ENCODE measurements around the gene CSNK1G1.
"Not testable (repeated sequence)": the region's sequence is repeated elsewhere in the genome, so short reads cannot be mapped to it uniquely, and the experiment has no call there.

CSNK1G1 gene

DNA sequence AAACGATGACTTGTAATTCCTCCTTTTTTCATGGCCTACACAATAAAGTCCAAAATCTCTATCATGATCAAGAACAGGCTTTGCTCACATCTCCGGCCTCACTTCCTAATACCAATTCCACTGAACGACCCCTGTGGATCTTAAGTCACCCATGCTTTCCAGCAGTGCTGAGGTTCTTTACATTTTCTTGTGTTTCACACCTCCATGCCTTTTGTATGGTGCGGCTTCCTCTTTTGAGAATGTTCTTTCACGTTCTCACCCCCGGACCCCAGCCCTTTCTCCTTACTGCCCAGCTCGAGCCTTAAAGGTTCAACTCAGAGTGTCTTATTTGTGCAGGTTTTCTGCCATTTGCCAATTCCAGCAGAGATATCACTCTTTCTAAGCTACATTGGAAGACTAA, 70.1 kb downstream of the CSNK1G1 start:
- DNase-seq = no peak

DNA sequence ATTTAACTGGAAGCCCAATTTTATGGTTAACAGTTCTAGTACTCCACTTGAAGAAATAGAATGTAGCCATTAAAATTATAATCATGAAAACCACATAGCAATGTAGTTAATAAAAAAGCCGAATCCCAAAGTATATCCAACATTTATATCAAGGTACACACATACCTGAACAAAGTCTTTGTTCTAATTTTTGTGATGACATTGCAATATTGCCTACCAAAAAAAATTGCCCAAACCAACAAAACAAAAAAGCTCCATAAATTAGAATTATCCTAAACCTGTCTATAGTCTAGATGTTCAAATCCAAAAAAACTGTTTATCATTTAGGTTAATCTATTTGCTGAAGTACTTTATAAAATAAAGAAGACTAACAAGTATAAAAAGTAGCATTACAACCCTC, 70.8 kb downstream of the CSNK1G1 start:
- DNase-seq = no peak

DNA sequence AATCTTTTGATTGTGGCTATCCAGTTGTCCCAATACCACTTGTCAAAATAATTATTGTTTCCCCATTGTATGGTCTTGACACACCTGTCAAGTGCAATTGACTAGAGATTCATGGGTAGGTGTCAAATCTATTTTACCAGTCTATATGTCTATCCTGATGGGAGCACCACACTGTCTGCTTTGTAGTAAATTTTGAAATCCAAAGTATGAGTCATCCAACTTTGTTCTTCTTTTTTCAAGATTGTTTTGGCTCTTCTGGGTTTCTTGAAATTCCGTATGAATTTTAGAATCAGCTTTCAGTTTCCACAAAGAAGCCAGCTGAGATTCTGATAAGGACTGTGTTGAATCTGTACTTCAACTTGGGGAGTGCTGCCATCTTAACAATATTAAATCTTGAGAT, 71.9 kb downstream of the CSNK1G1 start:
- no peak for DNase-seq

DNA sequence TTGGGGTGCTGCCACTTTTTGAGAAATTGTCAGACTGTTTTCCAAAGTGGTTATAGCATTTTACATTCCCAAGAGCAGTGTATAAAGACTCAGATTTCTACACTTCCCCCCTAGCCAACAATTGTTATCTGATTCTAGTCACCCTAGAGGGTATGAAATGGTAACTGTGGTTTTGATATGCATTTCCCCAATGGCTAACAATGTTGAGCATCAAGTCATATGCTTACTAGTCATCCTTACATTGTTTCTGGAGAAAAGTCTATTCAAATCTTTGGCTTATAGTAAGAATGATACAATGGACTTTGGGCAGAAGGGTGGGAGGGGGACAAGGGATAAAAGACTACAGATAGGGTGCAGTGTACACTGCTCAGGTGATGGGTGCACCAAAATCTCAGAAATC, 73.3 kb downstream of the CSNK1G1 start:
- no peak for DNase-seq

DNA sequence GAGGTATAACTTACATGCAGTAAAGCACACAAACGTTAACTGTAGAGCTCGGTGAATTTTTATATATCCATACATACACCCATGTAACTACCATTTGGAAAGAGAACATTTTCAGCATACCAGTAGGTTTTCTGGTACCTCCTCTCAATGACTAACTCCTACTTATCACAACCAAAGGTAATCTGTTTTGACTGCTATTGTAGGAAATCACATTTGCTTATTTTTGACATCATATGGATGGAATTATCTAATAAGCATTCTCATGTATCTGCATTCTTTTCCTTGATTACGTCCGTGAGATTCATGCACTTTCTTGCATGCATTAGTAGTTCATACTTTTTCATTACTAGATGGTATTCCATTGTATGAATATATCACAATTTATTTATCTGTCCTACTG, 76.8 kb downstream of the CSNK1G1 start:
- DNase-seq = no peak

DNA sequence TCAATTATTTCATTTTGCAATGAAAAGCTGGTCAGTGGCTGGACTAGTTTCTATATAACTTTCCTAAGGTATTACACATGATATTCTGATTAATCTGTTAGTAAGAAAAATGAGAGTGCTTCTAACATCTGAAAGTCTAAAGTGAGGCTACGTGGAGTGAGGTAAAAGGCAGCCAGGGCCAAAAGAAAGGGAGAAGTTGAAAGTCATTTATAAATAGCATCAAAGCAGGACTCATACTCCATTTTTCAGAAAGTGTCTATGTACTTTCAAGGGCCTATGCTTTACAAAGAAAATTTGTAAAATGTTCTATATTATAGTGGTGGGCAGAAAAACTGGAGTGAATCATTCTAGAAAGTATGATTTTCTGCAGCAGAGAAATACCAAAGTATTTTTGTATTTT, 80.0 kb downstream of the CSNK1G1 start:
- DNase-seq = no peak

DNA sequence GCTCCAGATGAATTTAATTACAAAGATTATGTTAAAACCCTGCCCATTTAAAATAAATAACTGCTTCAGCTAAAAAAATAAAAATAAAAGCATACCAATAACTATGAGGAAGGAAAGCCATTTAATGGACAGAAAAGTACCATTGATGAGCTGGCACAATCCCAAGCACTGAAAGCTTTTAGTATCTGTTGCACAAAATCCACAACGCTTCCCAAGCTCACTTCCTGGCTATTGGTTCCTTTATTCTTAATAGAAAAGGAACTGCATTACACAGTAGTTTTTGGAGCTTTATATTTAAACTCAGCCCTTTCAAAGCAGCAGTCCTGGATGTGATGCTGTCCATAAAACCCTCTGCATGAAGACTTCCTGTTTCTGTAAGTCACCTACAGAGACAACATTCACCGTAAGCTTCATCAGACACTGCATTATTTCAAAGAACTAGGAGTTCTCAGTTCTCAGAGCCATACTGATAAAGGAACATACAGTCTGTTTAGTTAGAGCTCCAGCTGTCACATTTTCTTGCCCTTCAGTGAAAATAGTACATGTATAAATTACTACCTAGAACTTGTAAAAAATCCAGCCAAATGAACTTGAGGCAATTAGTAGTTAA, 81.5 kb downstream of the CSNK1G1 start:
- DNase-seq = no peak

DNA sequence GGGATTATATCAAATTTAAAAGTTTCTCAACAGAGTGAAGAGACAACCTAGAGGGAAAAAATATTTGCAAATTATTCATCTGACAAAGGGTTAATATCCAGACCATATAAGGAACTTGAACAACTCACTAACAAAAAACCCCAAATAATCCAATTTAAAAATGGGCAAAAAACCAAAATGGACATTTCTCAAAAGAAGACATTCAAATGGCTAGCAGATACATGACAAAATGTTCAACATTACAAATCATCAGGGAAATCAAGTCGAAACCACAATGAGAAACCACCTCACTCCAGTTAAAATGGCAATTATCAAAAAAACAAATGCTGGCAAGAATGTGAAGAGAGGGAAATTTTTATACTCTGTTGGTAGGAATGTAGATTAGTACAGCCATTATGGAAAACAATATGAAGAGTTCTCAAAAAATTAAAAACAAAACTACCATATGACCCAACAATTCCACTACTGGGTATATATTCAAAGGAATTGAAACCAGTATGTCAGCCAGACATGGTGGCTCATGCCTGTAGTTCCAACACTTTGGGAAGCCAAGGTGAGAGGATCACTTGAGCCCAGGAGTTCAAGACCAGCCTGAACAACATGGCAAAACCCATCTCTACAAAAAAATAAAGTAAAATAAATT, 88.5 kb downstream of the CSNK1G1 start:
- no peak for DNase-seq

DNA sequence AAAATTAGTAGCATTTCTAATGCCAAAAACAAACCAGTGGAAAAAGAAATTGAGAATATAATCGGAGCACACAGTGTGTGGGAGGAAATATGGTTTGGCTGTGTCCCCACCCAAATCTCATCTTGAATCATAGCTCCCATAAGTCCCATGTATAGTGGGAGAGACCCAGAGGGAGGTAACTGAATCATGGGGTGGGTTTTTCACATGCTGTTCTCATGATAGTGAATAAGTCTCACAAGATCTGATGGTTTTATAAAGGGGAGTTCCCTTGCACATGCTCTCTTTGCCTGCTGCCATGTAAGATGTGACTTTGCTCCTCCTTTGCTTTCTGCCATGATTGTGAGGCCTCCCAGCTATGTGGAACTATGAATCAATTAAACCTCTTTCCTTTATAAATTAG, 90.8 kb downstream of the CSNK1G1 start:
- not testable (repeated sequence) for DNase-seq

DNA sequence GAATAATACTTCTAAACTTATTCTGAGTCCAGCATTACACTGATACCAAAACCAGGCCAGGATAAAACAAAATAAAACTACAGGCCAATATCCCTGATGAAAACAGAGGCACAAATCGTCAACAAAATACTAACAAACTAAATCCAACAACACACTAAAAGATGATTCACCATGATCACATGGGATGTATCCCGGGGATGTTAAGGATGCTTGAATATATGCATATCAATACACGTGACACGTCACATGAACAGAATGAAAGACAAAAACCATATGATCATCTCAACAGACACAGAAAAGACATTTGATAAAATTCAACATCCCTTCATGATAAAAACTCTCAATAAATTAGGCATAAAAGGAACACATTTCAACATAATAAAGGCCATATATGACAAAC, 91.5 kb downstream of the CSNK1G1 start:
- DNase-seq = no peak

DNA sequence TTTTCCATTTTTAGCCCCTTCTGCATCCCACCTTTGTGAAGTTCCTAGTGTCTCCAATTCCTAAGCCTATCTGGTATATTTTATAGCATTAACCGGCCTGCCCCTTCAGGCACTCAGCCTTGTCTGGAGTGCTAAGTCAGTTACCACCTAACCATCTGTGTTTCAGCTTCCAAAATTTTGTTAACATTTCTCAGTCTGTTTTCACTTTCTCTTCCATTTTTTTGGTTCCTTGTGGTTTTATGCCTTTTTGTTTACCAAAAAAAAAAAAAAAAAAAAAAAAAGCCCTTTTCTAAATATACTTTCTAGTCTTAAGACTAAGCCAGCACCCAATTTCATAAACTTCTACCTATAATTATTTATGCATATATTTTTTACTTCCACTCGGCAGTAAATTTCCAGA, 92.4 kb downstream of the CSNK1G1 start:
- no peak for DNase-seq

DNA sequence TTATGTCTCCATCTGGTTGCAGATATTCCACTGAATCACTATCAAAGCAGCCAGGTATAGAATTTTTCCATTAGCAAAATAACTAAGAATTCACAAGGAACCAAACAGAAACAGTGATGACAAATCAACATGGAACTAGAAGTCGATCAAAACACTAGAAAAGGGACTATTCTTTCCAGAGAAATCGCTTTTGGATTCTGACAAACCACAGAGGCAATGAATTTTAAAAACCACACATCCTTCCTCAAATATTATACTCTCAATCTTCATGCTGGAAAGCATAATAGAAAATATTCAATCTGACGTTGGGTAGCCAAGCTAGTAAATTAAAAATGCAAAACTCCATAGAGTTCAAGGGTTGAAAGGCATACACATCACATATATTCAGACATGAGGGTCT, 99.9 kb downstream of the CSNK1G1 start:
- DNase-seq = no peak

DNA sequence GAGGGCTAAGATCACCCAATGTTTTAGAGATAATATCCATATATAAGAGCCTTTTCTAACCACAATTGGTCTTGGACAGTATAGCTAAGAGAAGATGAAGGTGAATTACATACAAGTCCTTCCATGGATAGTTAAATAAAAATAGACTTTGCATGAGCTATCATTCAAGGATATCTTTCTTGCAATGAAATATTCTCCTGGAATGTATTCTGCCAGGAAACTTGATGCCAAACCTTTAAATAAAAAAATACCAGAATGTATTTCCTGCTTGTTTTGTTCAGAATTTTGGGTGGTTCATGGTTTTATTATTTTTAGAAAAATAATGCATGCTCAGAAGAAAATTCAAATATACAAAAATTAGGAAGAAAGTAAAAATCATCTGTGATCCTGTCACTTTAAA, 104.3 kb downstream of the CSNK1G1 start:
- no peak for DNase-seq

DNA sequence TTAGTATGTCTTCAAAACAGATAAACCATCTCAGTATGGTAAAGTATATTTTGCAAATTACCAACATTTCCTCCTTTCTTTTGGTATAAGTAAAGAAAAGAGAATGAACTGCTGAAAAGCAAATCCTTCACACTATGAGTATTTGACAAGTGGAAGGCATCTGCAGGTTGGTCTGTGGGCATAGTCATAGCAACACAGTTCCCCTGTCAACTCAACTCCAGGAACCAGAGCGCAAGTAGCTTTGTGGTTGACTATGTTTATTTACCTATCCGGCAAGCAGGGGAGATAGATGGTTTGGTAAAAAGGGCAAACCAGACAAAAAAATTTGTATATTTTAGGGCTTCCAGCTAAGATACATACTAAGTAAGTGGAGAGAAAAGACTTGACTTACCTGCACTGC, 104.9 kb downstream of the CSNK1G1 start:
- peak in 1 of 2 donors; percentile 24 for DNase-seq

DNA sequence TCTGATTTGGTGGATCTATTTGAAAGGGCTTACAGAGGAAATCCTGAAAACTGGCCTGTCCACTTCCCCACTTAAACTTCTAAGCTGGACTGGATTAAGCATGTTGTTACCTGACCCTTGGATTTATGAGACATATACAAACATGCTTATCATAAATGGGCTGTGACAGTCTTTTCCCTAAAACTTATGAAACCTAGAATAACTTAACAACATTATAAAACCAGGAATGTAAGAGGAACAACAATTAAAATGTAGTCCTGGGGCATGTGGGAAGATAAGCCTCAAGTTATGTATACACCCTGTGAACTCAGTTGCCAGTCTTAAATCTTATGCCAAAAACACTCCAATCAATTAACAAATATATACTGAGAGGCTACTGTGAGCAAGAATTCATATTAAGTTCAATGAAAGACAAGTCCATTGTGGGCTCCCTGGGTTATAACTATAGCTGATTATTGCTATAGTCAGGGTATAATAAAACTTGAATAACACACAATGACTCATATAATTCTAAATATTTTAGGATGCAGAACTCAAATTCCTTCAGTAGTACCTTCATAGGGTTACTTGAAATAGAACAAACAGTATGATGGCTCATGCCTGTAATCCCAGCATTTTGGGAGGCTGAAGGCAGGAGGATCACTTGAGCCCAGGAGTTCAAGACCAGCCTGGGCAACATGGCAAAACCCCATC, 105.9 kb downstream of the CSNK1G1 start:
- DNase-seq = no peak

DNA sequence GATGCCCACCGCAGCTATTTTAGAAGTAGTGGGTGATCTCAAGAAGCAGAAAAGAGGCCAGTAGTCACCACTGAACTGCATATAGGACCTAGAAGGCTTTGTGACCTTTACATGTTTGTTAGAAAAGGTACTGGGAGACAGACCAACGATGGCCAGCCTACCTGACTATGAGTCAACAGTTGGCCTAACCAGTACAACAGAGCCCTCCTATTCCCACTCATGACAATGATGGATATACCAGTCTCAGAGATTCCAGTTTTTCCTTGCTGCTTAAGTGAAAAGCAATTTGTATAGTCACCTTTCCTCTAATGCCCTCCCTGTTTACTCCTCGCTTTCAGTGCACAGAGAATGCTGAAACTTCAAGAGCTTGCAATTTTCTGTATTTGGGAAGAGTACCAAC, 106.6 kb downstream of the CSNK1G1 start:
- DNase-seq = no peak

DNA sequence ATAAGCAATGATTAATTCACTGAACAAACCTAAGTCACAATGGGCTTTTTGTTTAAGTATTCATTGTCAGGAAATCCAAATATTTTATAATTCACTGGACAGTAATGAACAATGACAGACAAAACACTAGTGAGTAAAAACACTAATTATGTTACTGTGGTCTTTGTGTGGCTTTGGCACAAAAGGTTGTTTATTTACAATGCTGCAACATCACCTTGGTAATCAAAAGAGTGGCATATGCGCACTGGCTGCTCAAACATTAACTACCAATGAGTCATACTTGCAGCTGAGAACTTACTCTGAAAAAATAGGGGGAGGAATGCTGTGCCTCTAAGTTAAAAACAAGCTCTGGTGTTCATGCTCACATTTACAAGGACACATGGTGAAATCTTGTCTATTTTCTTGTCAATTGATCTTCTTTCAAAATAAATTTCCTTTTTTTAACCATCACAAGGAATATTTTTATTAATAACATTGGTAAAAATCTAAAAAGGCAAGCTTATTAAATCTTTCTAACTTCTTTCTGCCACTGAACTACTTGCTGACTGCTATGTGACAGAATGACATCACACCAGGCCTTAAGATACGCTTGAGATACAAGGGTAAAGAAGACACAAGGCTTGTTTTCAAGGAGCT, 107.9 kb downstream of the CSNK1G1 start:
- DNase-seq = peak; percentile 30 to 54

DNA sequence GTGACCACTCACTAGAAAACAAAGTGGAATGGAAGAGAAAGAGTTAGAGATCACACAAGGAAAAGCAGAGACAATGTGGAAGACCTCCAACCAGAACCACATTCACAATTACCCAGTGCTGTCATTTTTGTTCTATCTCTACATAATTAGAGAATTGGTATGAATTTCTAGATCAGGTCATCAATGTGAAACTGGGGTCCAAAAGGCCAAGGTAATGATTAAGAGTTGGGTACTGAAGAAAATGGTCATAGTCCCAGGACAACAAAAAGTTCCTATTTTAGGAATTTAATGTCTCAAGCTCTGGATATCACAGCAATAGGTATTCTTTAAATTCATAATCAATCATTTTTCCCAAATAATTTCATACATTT, 108.5 kb downstream of the CSNK1G1 start:
- no peak for DNase-seq

DNA sequence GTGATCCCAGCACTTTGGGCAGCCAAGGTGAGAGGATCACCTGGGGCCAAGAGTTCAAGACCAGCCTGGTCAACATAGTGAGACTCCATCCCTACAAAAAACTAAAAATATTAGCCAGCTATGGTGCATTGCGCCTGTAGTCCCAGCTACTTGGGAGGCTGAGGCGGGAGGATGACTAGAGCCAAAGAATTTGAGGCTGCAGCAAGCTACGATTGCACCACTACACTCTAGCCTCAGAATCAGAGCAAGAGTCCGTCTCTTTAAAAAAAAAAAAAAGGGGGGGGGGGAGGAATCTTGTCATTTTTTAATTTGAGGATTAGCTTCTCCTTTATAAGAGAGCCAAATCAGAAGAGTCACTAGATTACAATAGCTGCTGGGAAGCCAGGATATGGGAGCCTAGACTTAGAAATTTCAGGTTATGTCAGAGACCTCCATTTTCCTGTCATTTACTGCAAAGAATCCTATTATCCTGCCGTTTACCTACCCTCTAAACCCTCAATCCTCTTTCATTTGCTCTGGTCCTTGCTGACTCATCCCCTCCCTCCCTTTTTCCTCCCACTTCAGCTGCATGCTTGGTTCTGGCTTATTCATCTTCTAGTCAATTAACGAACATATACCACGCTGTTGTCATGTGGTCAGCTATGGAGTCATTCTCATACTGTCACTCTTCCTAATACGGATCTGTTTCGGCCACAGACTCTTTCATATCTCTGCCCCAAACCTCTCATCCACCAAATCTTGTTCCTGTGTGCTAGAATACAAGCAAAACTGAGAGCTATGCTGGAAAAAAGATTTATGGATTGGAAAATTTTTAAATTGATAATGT, 109.4 kb downstream of the CSNK1G1 start:
- peak in 1 of 2 donors; percentile 13 for DNase-seq

DNA sequence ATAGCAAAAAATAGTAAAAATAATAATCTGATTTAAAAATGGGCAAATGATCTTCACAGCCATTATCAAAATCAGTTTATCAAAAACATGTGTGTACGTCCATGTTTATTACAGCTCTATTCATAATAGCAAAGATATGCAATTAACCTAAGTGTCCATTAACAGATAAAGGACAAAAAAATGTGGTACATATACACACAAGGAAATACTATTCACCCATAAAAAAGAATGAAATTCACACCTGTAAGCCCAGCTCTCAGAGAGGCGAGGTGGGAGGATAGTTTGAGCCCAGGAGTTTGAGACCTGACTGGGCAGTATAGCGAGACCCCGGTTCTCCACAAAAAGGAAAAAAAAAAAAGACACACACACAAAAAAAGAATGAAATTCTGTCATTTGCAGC, 110.6 kb downstream of the CSNK1G1 start:
- DNase-seq = no peak

DNA sequence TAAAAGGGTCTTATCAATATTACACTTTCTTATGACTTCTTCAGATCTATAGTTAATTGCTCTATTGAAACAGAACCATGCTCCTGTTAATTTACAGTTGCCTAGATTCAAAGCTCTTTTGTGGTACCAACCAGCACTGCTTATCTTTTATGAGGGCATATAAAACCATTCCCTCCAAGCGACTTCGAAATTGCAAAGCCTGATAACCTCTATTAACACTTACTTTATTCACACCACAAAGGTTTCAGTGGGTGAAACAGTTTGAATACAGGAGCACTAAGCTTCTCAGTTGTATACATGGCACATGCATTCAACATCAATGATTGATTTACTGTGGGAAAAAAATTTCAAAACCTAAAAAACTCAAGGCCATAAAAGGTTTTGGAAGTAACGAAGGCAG, 118.3 kb downstream of the CSNK1G1 start:
- DNase-seq = no peak

DNA sequence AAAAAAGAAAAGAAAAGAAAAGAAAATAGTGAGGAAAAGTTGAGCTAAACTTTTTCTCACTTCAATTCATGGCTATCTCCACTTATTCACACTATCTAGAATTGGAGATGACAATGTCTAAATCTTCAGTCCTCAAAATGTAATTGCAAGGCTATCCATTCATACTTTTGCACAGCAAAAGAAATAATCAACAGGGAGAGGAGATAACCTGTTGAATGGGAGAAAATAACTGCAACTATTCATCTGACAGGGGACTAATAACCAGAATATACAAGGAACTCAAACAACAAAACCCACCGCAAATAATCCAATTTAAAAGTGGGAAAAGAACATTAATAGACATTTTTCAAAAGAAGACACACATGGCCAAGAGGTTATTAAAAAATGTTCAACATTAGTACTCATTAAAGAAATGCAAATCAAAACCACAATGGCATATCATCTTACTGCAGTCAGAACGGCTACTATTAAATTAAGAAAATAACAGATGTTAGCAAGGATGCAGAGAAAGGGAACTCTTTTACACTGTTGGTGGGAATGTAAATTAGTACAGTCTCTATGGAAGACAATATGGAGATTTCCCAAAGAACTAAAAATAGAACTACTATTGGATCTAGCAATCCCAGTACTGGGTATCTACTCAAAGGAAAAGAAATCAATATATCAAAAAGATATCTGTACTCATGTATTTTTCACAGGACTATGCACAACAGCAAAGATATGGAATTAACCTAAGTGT, 119.6 kb downstream of the CSNK1G1 start:
- no peak for DNase-seq

DNA sequence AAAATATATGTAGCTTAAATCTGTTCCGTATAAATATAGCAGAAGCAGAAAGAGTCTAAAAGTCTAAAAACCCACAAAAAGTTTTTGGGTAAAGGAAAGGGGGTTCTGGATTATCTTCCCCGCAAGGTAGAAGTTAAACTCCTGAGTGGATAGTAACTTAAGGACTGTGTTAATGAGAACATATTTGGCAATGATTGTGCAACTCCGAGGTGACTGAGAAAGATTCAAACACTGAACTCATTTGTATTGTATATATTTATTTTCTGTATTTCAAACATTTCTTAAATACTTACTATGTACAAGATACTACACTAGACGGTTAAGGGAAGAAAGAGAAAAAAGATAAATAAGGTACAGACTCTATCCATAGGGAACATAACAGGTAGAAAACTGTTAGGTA, 120.4 kb downstream of the CSNK1G1 start:
- DNase-seq = no peak

Measured in CD4-positive, alpha-beta T cell treated with Interleukin-4 for 1 hour (primary cell).